ENCODE measurements around the gene EIF1AX.

GRCh38 chrX:20151689-20152088 lies 10.1 kb upstream of the EIF1AX start:
- no peak for TF ChIP-seq CTCF (IDR thresholded peaks at IDR 0.05; ENCODE audit: low read depth, low read length, missing input control)
- no peak for TF ChIP-seq JUND (IDR thresholded peaks at IDR 0.05)
- TF ChIP-seq RAD21 (IDR thresholded peaks at IDR 0.05) = no peak
- no peak for TF ChIP-seq FOXA1 (IDR thresholded peaks at IDR 0.05)
- no peak for TF ChIP-seq REST (IDR thresholded peaks at IDR 0.05)
- no peak for TF ChIP-seq SP1 (IDR thresholded peaks at IDR 0.05)
- no peak for TF ChIP-seq YY1 (IDR thresholded peaks at IDR 0.05)

All from liver (tissue), 3 donors.